Activated T-cell treated with anti-CD3 and anti-CD28 coated beads, Interleukin-2, amount 50 U/mL, for 72 hours (primary cell): ENCODE data around the gene AOPEP. TPM values are rescaled to one million over a fixed set of nuclear protein-coding genes. Genes with fewer than 3 reads are reported as not detected.

Experiments used
- ATAC-seq, 2 donors: fragments of 150-1000 bp; cut with Tn5 transposase; replicated peaks in 1 of 2; 2 replicates each; pipeline ENCODE4 v1.10.0; 2021; ENCODE audit warnings: moderate library complexity in 2 of 2, mild to moderate bottlenecking in 1 of 2
- DNase-seq, 2 donors: peaks; one replicate each; pipeline ENCODE4 v3.0.0; 2021 to 2022; ENCODE audit warnings: mixed read lengths in 1 of 2
- H3K27ac Mint-ChIP-seq: one replicate; pipeline ENCODE4 v1.8.0; 2022; ENCODE audit warnings: mild to moderate bottlenecking, moderate library complexity, mixed read lengths
- H3K27me3 Mint-ChIP-seq: one replicate; pipeline ENCODE4 v1.8.0; 2022; ENCODE audit warnings: low read depth, mixed read lengths
- H3K36me3 Mint-ChIP-seq, 2 donors: one replicate each; pipeline ENCODE4 v1.8.0; 2022; ENCODE audit warnings: mixed read lengths in 2 of 2, mild to moderate bottlenecking in 1 of 2; ENCODE audit not compliant: insufficient read depth in 2 of 2
- H3K4me1 Mint-ChIP-seq: one replicate; pipeline ENCODE4 v1.8.0; 2022; ENCODE audit warnings: low read depth, mixed read lengths
- H3K4me3 Mint-ChIP-seq, 2 donors: one replicate each; pipeline ENCODE4 v1.8.0; 2022; ENCODE audit warnings: mild to moderate bottlenecking in 2 of 2, mixed read lengths in 2 of 2, moderate library complexity in 2 of 2
- H3K9me3 Mint-ChIP-seq, 2 donors: one replicate each; pipeline ENCODE4 v1.8.0; 2022; ENCODE audit warnings: mixed read lengths in 2 of 2
- total RNA-seq, 2 donors: library from RNA; stranded (reverse); gene quantifications; one replicate each; pipeline ENCODE4 v1.2.3, GENCODE V29; 2022

AOPEP gene
- total RNA-seq, 2 donors from 2014 or later = 9.0 to 13.2 TPM

- H3K9me3 Mint-ChIP-seq = no peaks in the 10 kb centered on the region
- no peak for ATAC-seq
Observed at GRCh38 chr9:95023217-95024003, 296.9 kb downstream of the AOPEP start.

GRCh38 chr9:95024097-95024671 is 297.7 kb downstream of the AOPEP start:
- no peak overlapping the region for H3K4me3 Mint-ChIP-seq
- H3K36me3 Mint-ChIP-seq = peaks cover 2 to 4% of the 10 kb centered on the region in 2 donors
- ATAC-seq (no peak), DNase-seq (no peak)
- no peak overlapping the region for H3K27ac Mint-ChIP-seq
- H3K27me3 Mint-ChIP-seq = no peaks in the 10 kb centered on the region
- H3K4me1 Mint-ChIP-seq = no peaks in the 10 kb centered on the region
- no peaks in the 10 kb centered on the region for H3K9me3 Mint-ChIP-seq

More at GRCh38 chr9:95023217-95024003, 296.9 kb downstream of the AOPEP start:
- Mint-ChIP-seq H3K4me3 (no peak overlapping the region), H3K4me1 (peaks cover 4% of the 10 kb centered on the region), H3K27me3 (no peaks in the 10 kb centered on the region), H3K36me3 (peaks cover 2 to 4% of the 10 kb centered on the region in 2 donors), H3K27ac (no peak overlapping the region)
- DNase-seq = no peak

- no peaks in the 10 kb centered on the region for H3K4me1 Mint-ChIP-seq
- ATAC-seq (no peak), DNase-seq (no peak)
- no peak overlapping the region for H3K27ac Mint-ChIP-seq
- H3K4me3 Mint-ChIP-seq = no peak overlapping the region
- H3K36me3 Mint-ChIP-seq = no peaks in the 10 kb centered on the region
- H3K9me3 Mint-ChIP-seq = no peaks in the 10 kb centered on the region
- H3K27me3 Mint-ChIP-seq = no peaks in the 10 kb centered on the region
Observed at GRCh38 chr9:95025213-95026147, 299.0 kb downstream of the AOPEP start.

GRCh38 chr9:95026148-95026524 is 299.6 kb downstream of the AOPEP start:
- H3K4me3 Mint-ChIP-seq = no peak overlapping the region
- no peaks in the 10 kb centered on the region for H3K27me3 Mint-ChIP-seq
- no peaks in the 10 kb centered on the region for H3K36me3 Mint-ChIP-seq
- ATAC-seq (no peak), DNase-seq (no peak)
- no peaks in the 10 kb centered on the region for H3K4me1 Mint-ChIP-seq
- H3K9me3 Mint-ChIP-seq = no peaks in the 10 kb centered on the region
- no peak overlapping the region for H3K27ac Mint-ChIP-seq

- H3K4me1 Mint-ChIP-seq = no peaks in the 10 kb centered on the region
- ATAC-seq (no peak), DNase-seq (no peak)
- no peaks in the 10 kb centered on the region for H3K9me3 Mint-ChIP-seq
- no peaks in the 10 kb centered on the region for H3K27me3 Mint-ChIP-seq
- H3K27ac Mint-ChIP-seq = no peak overlapping the region
- H3K36me3 Mint-ChIP-seq = no peaks in the 10 kb centered on the region
- no peak overlapping the region for H3K4me3 Mint-ChIP-seq
Observed at GRCh38 chr9:95027914-95028852, 301.7 kb downstream of the AOPEP start.

GRCh38 chr9:95028853-95029219 is 302.3 kb downstream of the AOPEP start:
- Mint-ChIP-seq H3K9me3 (no peaks in the 10 kb centered on the region), H3K36me3 (no peaks in the 10 kb centered on the region), H3K4me3 (no peak overlapping the region), H3K4me1 (no peaks in the 10 kb centered on the region), H3K27me3 (no peaks in the 10 kb centered on the region), H3K27ac (no peak overlapping the region)
- ATAC-seq (no peak), DNase-seq (no peak)

- no peak overlapping the region for H3K4me3 Mint-ChIP-seq
- H3K9me3 Mint-ChIP-seq = no peaks in the 10 kb centered on the region
- H3K27me3 Mint-ChIP-seq = no peaks in the 10 kb centered on the region
- no peak for ATAC-seq
- no peak for DNase-seq
- no peaks in the 10 kb centered on the region for H3K36me3 Mint-ChIP-seq
- H3K4me1 Mint-ChIP-seq = no peaks in the 10 kb centered on the region
- no peak overlapping the region for H3K27ac Mint-ChIP-seq
Observed at GRCh38 chr9:95029288-95029687, 302.8 kb downstream of the AOPEP start.

- Mint-ChIP-seq H3K27me3 (no peaks in the 10 kb centered on the region), H3K36me3 (no peaks in the 10 kb centered on the region), H3K9me3 (no peaks in the 10 kb centered on the region), H3K4me3 (no peak overlapping the region), H3K4me1 (no peaks in the 10 kb centered on the region), H3K27ac (no peak overlapping the region)
- DNase-seq (no peak), ATAC-seq (no peak)
Observed at GRCh38 chr9:95029720-95030119, 303.2 kb downstream of the AOPEP start.

- no peak for ATAC-seq
- no peaks in the 10 kb centered on the region for H3K9me3 Mint-ChIP-seq
- H3K4me3 Mint-ChIP-seq = no peak overlapping the region
- no peaks in the 10 kb centered on the region for H3K36me3 Mint-ChIP-seq
- H3K27ac Mint-ChIP-seq = no peak overlapping the region
- H3K4me1 Mint-ChIP-seq = no peaks in the 10 kb centered on the region
- H3K27me3 Mint-ChIP-seq = no peaks in the 10 kb centered on the region
- DNase-seq = no peak
Observed at GRCh38 chr9:95030344-95030743, 303.8 kb downstream of the AOPEP start.

- Mint-ChIP-seq H3K9me3 (no peaks in the 10 kb centered on the region), H3K4me1 (no peaks in the 10 kb centered on the region), H3K27ac (no peak overlapping the region), H3K36me3 (no peaks in the 10 kb centered on the region), H3K27me3 (no peaks in the 10 kb centered on the region), H3K4me3 (no peak overlapping the region)
- no peak for ATAC-seq
- DNase-seq = no peak
Observed at GRCh38 chr9:95030920-95031642, 304.6 kb downstream of the AOPEP start.

GRCh38 chr9:95031711-95032461 is 305.4 kb downstream of the AOPEP start:
- Mint-ChIP-seq H3K36me3 (no peaks in the 10 kb centered on the region), H3K9me3 (no peaks in the 10 kb centered on the region), H3K4me3 (no peak overlapping the region), H3K27me3 (no peaks in the 10 kb centered on the region), H3K27ac (no peak overlapping the region), H3K4me1 (no peaks in the 10 kb centered on the region)
- ATAC-seq (no peak), DNase-seq (no peak)
